Left renal cortex interstitium (tissue), 4 donors: Measurements from ENCODE around the gene SYNPO2. TPM values are rescaled to one million over a fixed set of nuclear protein-coding genes. Genes with fewer than 3 reads are reported as not detected.

ENCODE experiments used
- DNase-seq, 4 donors: peaks; one replicate each; pipeline ENCODE4 v3.0.0-alpha.2; 2013; ENCODE audit warnings: low read depth in 4 of 4, low spot score in 2 of 4, missing footprints in 1 of 4
- polyA plus RNA-seq, 4 donors: library from polyadenylated mRNA; unstranded; fragments of 120-200 nt; gene quantifications; one replicate each; pipeline ENCODE4 v1.2.1, GENCODE V29; 2013; ENCODE audit not compliant: insufficient read length in 4 of 4

Gene SYNPO2
- polyA plus RNA-seq, 4 donors: 13.2 to 25.8 (median 17.4) TPM

GRCh38 chr4:119100655-119101054, 212.0 kb downstream of the SYNPO2 start:
- DNase-seq: no peak

DNA sequence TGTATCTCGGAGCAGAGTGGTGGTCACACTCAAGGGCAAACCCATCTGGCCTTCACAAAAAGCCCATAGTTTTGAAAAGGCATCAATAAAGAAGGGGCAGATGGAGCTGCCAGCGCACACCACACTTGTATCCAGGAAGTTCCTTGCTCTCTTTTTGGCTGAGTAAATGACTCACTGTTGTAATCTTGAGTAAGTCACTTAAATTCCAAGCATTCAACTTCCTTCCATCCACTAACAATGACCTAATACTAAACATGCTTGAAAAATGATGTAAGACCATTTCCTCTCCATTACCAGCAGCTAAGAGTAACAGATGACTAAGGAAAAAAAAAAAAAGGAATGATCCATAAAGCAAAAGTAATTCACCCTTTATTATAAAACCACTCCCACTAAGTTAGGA, 214.6 kb downstream of the SYNPO2 start:
- DNase-seq: no peak

GRCh38 chr4:119104644-119105273, 216.1 kb downstream of the SYNPO2 start:
- no peak for DNase-seq

GRCh38 chr4:119105605-119106004, 217.0 kb downstream of the SYNPO2 start:
- no peak for DNase-seq

DNA sequence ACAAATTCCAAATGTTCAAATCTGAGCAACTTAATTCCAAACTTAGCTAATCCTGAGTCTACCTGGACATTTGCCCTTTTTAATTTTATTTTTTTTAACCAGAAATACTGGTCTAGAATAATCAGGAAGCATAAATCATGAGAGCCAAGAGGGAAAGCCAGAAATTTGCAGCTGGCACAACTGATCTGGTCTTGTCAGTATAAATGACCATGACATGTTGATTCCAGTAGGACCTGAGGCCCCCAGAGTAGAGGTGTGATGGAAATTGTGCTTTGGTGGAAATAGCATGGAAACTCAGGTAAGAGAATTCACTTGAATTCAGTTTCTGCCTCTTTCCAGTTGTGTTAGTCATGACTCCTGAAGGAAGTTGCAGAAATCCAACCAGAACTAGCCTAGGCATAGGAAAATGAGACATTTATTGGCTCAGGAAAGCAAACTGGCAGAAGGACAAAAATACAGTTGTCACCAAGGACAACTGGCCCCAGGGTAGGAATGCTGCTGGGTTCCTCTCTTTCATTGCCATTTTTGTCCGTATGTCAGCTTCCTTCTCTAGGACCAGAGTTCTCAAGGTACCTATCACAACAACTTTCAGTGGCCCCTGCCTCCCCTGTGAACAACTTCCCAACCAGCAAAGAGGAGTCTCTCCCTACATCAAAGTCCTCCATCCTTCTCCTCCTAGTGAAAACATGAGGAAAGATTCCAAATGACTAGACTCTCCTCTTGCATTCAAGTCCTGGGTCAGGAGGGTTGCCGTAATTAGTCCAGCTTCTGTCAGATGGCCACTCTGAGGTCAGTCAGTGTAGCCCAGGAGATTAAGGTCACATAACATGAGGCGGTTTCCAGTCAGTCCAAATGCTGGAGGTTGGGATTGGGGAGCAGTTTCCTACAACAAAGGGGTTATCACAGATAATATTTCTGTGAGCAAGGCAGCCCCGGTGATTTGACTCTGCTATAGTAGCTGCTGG, 217.7 kb downstream of the SYNPO2 start:
- DNase-seq: no peak

DNA sequence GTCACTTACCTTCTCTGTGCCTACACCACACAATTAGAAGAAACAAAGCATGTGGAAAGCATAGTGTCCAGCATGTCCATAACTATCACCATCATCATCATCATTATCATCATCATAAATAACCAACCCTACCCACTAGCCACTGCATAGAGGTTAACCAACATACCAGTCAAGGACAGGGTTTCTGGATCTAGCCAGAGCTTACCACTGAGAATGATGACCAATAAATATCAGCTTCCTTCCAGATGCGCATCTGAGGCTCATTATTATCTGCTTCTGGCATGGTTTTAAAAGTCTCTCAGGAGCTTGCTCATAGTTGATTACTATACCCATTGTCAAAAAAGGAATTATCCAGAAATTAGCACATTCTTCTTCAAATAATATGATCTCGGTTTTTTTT, 221.5 kb downstream of the SYNPO2 start:
- DNase-seq: no peak

Other genes with a start within 250 kb of the SYNPO2 start
- gene METTL14, start 203.5 kb upstream of the SYNPO2 start, polyA plus RNA-seq: 10 to 100 TPM; 55.7 to 68.4 (median 58.7) TPM
- 10 to 100 TPM; 33.5 to 45.0 (median 38.4) TPM for gene SEC24D, start 52.7 kb upstream of the SYNPO2 start, polyA plus RNA-seq
- under 1 TPM; 0.29 to 0.55 (median 0.36) TPM for gene MYOZ2, start 247.0 kb downstream of the SYNPO2 start, polyA plus RNA-seq